CD14-positive monocyte (primary cell): ENCODE measurements around the gene TIMP1. TPM values are rescaled to one million over a fixed set of nuclear protein-coding genes. Genes with fewer than 3 reads are reported as not detected.

ENCODE experiments used
- DNase-seq, 3 donors: peaks; one replicate each; pipeline ENCODE4 v3.0.0-alpha.2; 2011 to 2022
- H2AFZ ChIP-seq: 2 replicates; pipeline ENCODE4 v1.6.0; 2012; ENCODE audit warnings: mild to moderate bottlenecking, low read depth, low read length, inconsistent platforms; ENCODE audit not compliant: insufficient read depth, poor library complexity, severe bottlenecking
- H3K27ac ChIP-seq, 2 donors: 1 replicate in 1 of 2; 2 replicates in 1 of 2; pipeline ENCODE4 v1.5.1; 2012 to 2013; ENCODE audit warnings: low read length in 2 of 2, control low read depth in 1 of 2, inconsistent platforms in 1 of 2, low read depth in 1 of 2, mild to moderate bottlenecking in 1 of 2
- H3K27me3 ChIP-seq, 2 donors: one replicate each; pipeline versions ENCODE4 v1.6.0 to v1.6.1; 2011 to 2013; ENCODE audit warnings: low read length in 2 of 2; ENCODE audit not compliant: control insufficient read depth in 2 of 2, insufficient read depth in 2 of 2
- H3K36me3 ChIP-seq, 2 donors: replicated peaks in 1 of 2; 1 replicate in 1 of 2; 2 replicates in 1 of 2; pipeline versions ENCODE4 v1.5.1 to v1.6.1; 2012 to 2013; ENCODE audit warnings: low read length in 2 of 2, control low read depth in 1 of 2, inconsistent platforms in 1 of 2, mild to moderate bottlenecking in 1 of 2; ENCODE audit not compliant: insufficient read depth in 2 of 2, control insufficient read depth in 1 of 2
- H3K4me1 ChIP-seq, 2 donors: 1 replicate in 1 of 2; 2 replicates in 1 of 2; pipeline versions ENCODE4 v1.5.1 to v1.6.1; 2012 to 2013; ENCODE audit warnings: low read length in 2 of 2, control low read depth in 1 of 2, inconsistent platforms in 1 of 2, mild to moderate bottlenecking in 1 of 2, moderate library complexity in 1 of 2; ENCODE audit not compliant: insufficient read depth in 2 of 2, control insufficient read depth in 1 of 2
- H3K4me2 ChIP-seq: replicated peaks from 2 replicates; pipeline ENCODE3; 2012; ENCODE audit warnings: low read length, moderate library complexity, mild to moderate bottlenecking; ENCODE audit not compliant: poor library complexity, severe bottlenecking; ENCODE audit errors: extremely low read depth
- H3K4me3 ChIP-seq, 3 experiments: fragments of 200-600 bp in 1 of 3; sonication (generic) in 1 of 3; replicated peaks in 1 of 3; 1 replicate in 2 of 3; 2 replicates in 1 of 3; pipeline ENCODE4 v1.5.1; 2011 to 2013; ENCODE audit warnings: low read length in 3 of 3, mild to moderate bottlenecking in 3 of 3, control low read depth in 2 of 3, low read depth in 2 of 3, inconsistent platforms in 1 of 3, moderate library complexity in 1 of 3
- H3K79me2 ChIP-seq: 2 replicates; pipeline ENCODE4 v1.6.0; 2012; ENCODE audit warnings: mild to moderate bottlenecking, control low read depth, inconsistent platforms, low read length, moderate library complexity; ENCODE audit not compliant: insufficient read depth
- H3K9ac ChIP-seq: 2 replicates; pipeline ENCODE4 v1.6.0; 2017; ENCODE audit warnings: low read length, mild to moderate bottlenecking; ENCODE audit not compliant: insufficient read depth, poor library complexity, severe bottlenecking
- H3K9me3 ChIP-seq, 2 donors: replicated peaks in 1 of 2; 1 replicate in 1 of 2; 2 replicates in 1 of 2; pipeline versions ENCODE4 v1.5.1 to v1.6.1; 2012 to 2013; ENCODE audit warnings: low read length in 2 of 2, control low read depth in 1 of 2; ENCODE audit not compliant: control insufficient read depth in 1 of 2, insufficient read depth in 1 of 2
- H4K20me1 ChIP-seq: 2 replicates; pipeline ENCODE4 v1.6.0; 2012; ENCODE audit warnings: mild to moderate bottlenecking, low read length, control low read depth, moderate library complexity; ENCODE audit not compliant: insufficient read depth
- H3K27ac Mint-ChIP-seq, 7 donors: one replicate each; pipeline ENCODE4 v1.8.0; 2020; ENCODE audit warnings: mild to moderate bottlenecking in 7 of 7, mixed read lengths in 7 of 7, moderate library complexity in 6 of 7, inconsistent platforms in 2 of 7
- H3K27me3 Mint-ChIP-seq, 3 donors: one replicate each; pipeline ENCODE4 v1.8.0; 2021 to 2022; ENCODE audit warnings: low read depth in 3 of 3, mild to moderate bottlenecking in 3 of 3, mixed read lengths in 3 of 3, moderate library complexity in 3 of 3, inconsistent platforms in 1 of 3
- H3K36me3 Mint-ChIP-seq, 2 donors: one replicate each; pipeline ENCODE4 v1.8.0; 2020; ENCODE audit warnings: mixed read lengths in 2 of 2, inconsistent platforms in 1 of 2, mild to moderate bottlenecking in 1 of 2
- H3K4me1 Mint-ChIP-seq: one replicate; pipeline ENCODE4 v1.8.0; 2020; ENCODE audit warnings: mild to moderate bottlenecking, mixed read lengths
- H3K4me3 Mint-ChIP-seq, 2 donors: one replicate each; pipeline ENCODE4 v1.8.0; 2020; ENCODE audit warnings: mild to moderate bottlenecking in 2 of 2, mixed read lengths in 2 of 2, moderate library complexity in 1 of 2
- H3K9me3 Mint-ChIP-seq, 7 donors: one replicate each; pipeline ENCODE4 v1.8.0; 2020 to 2022; ENCODE audit warnings: mixed read lengths in 7 of 7, mild to moderate bottlenecking in 6 of 7, moderate library complexity in 6 of 7, inconsistent platforms in 2 of 7
- WGBS: methylation state at CpG from one replicate; pipeline ENCODE4 v1.1.5; 2013; ENCODE audit warnings: missing lambda C conversion rate; ENCODE audit not compliant: insufficient coverage; 5-methylcytosine and 5-hydroxymethylcytosine counted together
- intact Hi-C, 2 donors: fragments of 100-400 bp; cut with micrococcal nuclease; formaldehyde crosslinking; loops; one replicate each; pipeline versions ENCODE4 v1.15.0 to v1.15.1; 2023
- polyA plus RNA-seq, 3 donors: library from polyadenylated mRNA; depleted of rRNA in 1 of 3; unstranded in 2 of 3; stranded (reverse) in 1 of 3; fragments of 300-500 nt in 2 of 3; fragments of >200 nt in 1 of 3; fragmentation: Illumina TruSeq in 2 of 3; gene quantifications; 1 replicate in 2 of 3; 2 replicates in 1 of 3; pipeline ENCODE4 v1.2.3, GENCODE V29; 2012 to 2021
- TF ChIP-seq, protein P1 (sequence below): fragments of 200-600 bp; IDR thresholded peaks from one replicate; pipeline ENCODE4 v1.8.0; 2022; ENCODE audit warnings: antibody characterized with exemption, mild to moderate bottlenecking

Gene TIMP1
- polyA plus RNA-seq, 3 donors: 591 to 682 (median 632) TPM

DNA sequence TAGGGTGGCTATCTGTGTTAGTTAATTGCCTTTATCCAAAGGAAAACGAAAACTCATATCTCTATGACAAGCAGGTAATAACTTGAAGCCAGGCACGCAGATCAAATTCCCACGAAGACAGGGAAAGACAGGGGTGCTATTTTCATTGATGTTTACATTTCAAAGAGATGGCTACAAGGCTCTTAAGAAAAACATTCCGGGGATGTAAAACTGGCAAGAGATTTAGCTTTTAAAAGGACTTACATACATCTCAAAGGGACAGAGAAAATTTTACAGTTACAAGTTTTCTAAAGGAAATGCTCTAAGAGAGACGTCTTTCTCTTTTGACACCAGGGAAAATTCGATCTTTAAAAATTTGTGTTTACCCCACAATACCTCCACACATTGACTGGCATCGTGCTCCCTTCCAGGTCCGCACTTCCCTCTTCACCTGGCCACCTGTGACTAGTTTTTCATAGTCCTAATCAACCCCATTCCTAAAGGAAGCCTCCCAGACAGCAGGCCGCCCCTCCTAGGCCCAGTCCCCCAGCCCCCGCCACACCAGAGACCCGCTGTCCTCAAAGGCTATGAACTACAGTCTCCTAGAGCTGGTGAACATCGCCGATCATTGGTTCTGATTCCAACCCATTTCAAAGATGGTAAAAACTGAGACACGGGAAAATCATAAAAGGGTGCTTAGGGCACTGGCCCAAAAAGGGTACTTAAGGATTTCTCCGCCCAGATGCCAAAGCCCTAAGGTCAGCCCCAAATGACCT, 21.9 kb upstream of the TIMP1 start:
- intact Hi-C loops: loop anchor here (5.0 kb wide), 4 partner anchors 77 to 462 kb away; partner anchors contain the start of gene ELK1 (in 1 of the 2)
- H3K27me3 ChIP-seq: no peaks in the 10 kb centered on the region
- H3K9ac ChIP-seq: peak overlapping the region; percentile 34
- H3K4me1 ChIP-seq: peaks cover 32 to 45% of the 10 kb centered on the region in 2 donors
- Mint-ChIP-seq H3K4me1 (peaks cover 45% of the 10 kb centered on the region), H3K9me3 (peaks cover 0 to 10% (median 0%) of the 10 kb centered on the region in 7 donors), H3K27ac (peak overlapping the region; percentile 90 to 98 (median 97)), H3K36me3 (peaks cover 18 to 19% of the 10 kb centered on the region in 2 donors), H3K4me3 (peak overlapping the region; percentile 80 to 82), H3K27me3 (peaks cover 0 to 9% (median 0%) of the 10 kb centered on the region in 3 donors)
- H3K4me3 ChIP-seq: peak overlapping the region; percentile 18 to 75 (median 64)
- peaks cover 13% of the 10 kb centered on the region for H4K20me1 ChIP-seq
- H2AFZ ChIP-seq: no peak overlapping the region
- H3K4me2 ChIP-seq: peak overlapping the region; percentile 61
- TF ChIP-seq, protein P1, sequence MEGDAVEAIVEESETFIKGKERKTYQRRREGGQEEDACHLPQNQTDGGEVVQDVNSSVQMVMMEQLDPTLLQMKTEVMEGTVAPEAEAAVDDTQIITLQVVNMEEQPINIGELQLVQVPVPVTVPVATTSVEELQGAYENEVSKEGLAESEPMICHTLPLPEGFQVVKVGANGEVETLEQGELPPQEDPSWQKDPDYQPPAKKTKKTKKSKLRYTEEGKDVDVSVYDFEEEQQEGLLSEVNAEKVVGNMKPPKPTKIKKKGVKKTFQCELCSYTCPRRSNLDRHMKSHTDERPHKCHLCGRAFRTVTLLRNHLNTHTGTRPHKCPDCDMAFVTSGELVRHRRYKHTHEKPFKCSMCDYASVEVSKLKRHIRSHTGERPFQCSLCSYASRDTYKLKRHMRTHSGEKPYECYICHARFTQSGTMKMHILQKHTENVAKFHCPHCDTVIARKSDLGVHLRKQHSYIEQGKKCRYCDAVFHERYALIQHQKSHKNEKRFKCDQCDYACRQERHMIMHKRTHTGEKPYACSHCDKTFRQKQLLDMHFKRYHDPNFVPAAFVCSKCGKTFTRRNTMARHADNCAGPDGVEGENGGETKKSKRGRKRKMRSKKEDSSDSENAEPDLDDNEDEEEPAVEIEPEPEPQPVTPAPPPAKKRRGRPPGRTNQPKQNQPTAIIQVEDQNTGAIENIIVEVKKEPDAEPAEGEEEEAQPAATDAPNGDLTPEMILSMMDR: no peak
- H3K9me3 ChIP-seq: no peaks in the 10 kb centered on the region
- no peak for DNase-seq
- peak overlapping the region; percentile 86 to 88 for H3K27ac ChIP-seq
- peaks cover 26% of the 10 kb centered on the region for H3K79me2 ChIP-seq
- peaks cover 18 to 22% of the 10 kb centered on the region in 2 donors for H3K36me3 ChIP-seq
- WGBS: 18% methylated on average over 5 of the region's 15 CpGs

DNA sequence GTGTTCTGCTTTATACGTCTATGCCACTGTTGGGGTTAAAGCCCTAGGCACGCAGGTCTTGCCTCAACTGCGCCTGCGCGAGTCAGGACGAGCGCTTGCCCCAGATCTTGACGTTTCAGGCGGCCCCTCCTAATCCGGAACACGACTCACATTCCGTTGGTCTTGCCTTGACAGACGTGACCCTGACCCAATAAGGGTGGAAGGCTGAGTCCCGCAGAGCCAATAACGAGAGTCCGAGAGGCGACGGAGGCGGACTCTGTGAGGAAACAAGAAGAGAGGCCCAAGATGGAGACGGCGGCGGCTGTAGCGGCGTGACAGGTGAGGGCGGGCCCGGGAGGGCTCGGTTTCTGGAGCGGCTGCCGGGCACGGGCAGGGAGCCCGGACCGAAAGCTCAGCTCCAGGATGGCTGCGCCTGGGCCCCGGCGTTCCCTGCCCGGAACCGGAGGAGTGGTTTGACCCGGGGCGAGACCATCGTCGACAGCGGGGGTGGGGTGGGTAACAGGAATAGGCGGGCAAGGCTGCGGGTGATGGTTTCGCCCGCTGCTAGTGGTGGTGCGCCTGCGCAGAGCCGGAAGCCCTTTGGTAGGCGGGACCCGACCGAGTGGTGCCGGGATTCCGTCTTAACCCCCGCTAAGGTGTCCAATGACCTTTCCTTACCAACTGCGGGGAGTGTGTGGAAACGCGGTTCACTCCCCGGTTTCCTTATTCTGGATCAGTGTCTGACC, 21.1 kb upstream of the TIMP1 start, which contains the start of gene ARAF:
Gene ARAF (plus strand): TSS at position 272 of the 725 bp plus-strand sequence. CDS start 1,763 bp downstream, outside the sequence.
- Histone ChIP-seq H2AFZ (no peak within 1 kb of the TSS), H3K27me3 (no peaks in the 10 kb centered on the region), H3K9ac (peak within 1 kb of the TSS; percentile 78), H3K79me2 (peaks cover 26% of the 10 kb centered on the region), H3K27ac (peak within 1 kb of the TSS; percentile 86 to 88), H3K4me1 (peaks cover 32 to 45% of the 10 kb centered on the region in 2 donors), H4K20me1 (peaks cover 13% of the 10 kb centered on the region), H3K9me3 (no peaks in the 10 kb centered on the region), H3K4me3 (peak within 1 kb of the TSS; percentile 71 to 81 (median 75)), H3K36me3 (peaks cover 18 to 23% of the 10 kb centered on the region in 2 donors), H3K4me2 (peak within 1 kb of the TSS; percentile 81)
- intact Hi-C loops: loop anchor here (5.0 kb wide), 4 partner anchors 76 to 461 kb away; partner anchors contain the start of gene ELK1 (in 1 of the 2)
- peak; percentile 96 to 99 (median 99) for DNase-seq
- Mint-ChIP-seq H3K36me3 (peaks cover 19 to 20% of the 10 kb centered on the region in 2 donors), H3K27ac (peak within 1 kb of the TSS; percentile 93 to 98 (median 97)), H3K4me1 (peaks cover 43% of the 10 kb centered on the region), H3K4me3 (peak within 1 kb of the TSS; percentile 82 to 90), H3K9me3 (peaks cover 0 to 10% (median 0%) of the 10 kb centered on the region in 7 donors), H3K27me3 (peaks cover 0 to 9% (median 0%) of the 10 kb centered on the region in 3 donors)
- TF ChIP-seq, protein P1: no peak
- under 1% methylated on average over 42 of the region's 59 CpGs for WGBS
